ENCODE measurements around the gene NFKB2. TPM values are rescaled to one million over a fixed set of nuclear protein-coding genes. Genes with fewer than 3 reads are reported as not detected.
A peak's percentile ranks its signal among the peaks of the same experiment; 100 is the strongest.

The NFKB2 gene
- total RNA-seq, 1 donor from 2014 or later = 6.8 TPM

GRCh38 chr10:102410429-102411073 is 15.0 kb downstream of the NFKB2 start:
- FAIRE-seq = no peak
- no peak for TF ChIP-seq CTCF (IDR thresholded peaks at IDR 0.05; ENCODE audit: insufficient read depth, low read length, severe bottlenecking)
- peak overlapping the region; percentile 14 for H3K4me3 ChIP-seq (ENCODE audit: low read depth, low read length)
- H3K36me3 ChIP-seq (ENCODE audit: control insufficient read depth, insufficient read depth, low read length) = no peaks in the 10 kb centered on the region
- DNase-seq (ENCODE audit: low read depth) = no peak
- H3K27me3 ChIP-seq (ENCODE audit: control insufficient read depth, insufficient read depth, low read length) = peaks cover 39% of the 10 kb centered on the region

- FAIRE-seq (peak; percentile 79), DNase-seq (ENCODE audit: low read depth) (no peak)
- Histone ChIP-seq H3K27me3 (ENCODE audit: control insufficient read depth, insufficient read depth, low read length) (peaks cover 39% of the 10 kb centered on the region), H3K4me3 (ENCODE audit: low read depth, low read length) (no peak overlapping the region), H3K36me3 (ENCODE audit: control insufficient read depth, insufficient read depth, low read length) (no peaks in the 10 kb centered on the region)
- no peak for TF ChIP-seq CTCF (IDR thresholded peaks at IDR 0.05; ENCODE audit: insufficient read depth, low read length, severe bottlenecking)
These were observed 16.1 kb downstream of the NFKB2 start for GRCh38 chr10:102411341-102412255.

GRCh38 chr10:102412293-102412692 is 16.8 kb downstream of the NFKB2 start:
- no peak for DNase-seq (ENCODE audit: low read depth)
- Histone ChIP-seq H3K27me3 (ENCODE audit: control insufficient read depth, insufficient read depth, low read length) (peaks cover 39% of the 10 kb centered on the region), H3K4me3 (ENCODE audit: low read depth, low read length) (no peak overlapping the region), H3K36me3 (ENCODE audit: control insufficient read depth, insufficient read depth, low read length) (no peaks in the 10 kb centered on the region)
- no peak for FAIRE-seq
- no peak for TF ChIP-seq CTCF (IDR thresholded peaks at IDR 0.05; ENCODE audit: insufficient read depth, low read length, severe bottlenecking)

- no peak for TF ChIP-seq CTCF (IDR thresholded peaks at IDR 0.05; ENCODE audit: insufficient read depth, low read length, severe bottlenecking)
- no peak for FAIRE-seq
- peak; percentile 32 for DNase-seq (ENCODE audit: low read depth)
- H3K4me3 ChIP-seq (ENCODE audit: low read depth, low read length) = no peak overlapping the region
- H3K27me3 ChIP-seq (ENCODE audit: control insufficient read depth, insufficient read depth, low read length) = peaks cover 36% of the 10 kb centered on the region
- no peaks in the 10 kb centered on the region for H3K36me3 ChIP-seq (ENCODE audit: control insufficient read depth, insufficient read depth, low read length)
These were observed 17.7 kb downstream of the NFKB2 start for GRCh38 chr10:102413053-102413705.

- peaks cover 33% of the 10 kb centered on the region for H3K27me3 ChIP-seq (ENCODE audit: control insufficient read depth, insufficient read depth, low read length)
- TF ChIP-seq CTCF (IDR thresholded peaks at IDR 0.05; ENCODE audit: insufficient read depth, low read length, severe bottlenecking) = no peak
- DNase-seq (ENCODE audit: low read depth) (no peak), FAIRE-seq (no peak)
- H3K36me3 ChIP-seq (ENCODE audit: control insufficient read depth, insufficient read depth, low read length) = no peaks in the 10 kb centered on the region
- H3K4me3 ChIP-seq (ENCODE audit: low read depth, low read length) = no peak overlapping the region
These were observed 18.5 kb downstream of the NFKB2 start for GRCh38 chr10:102413806-102414561.

All from bronchial epithelial cell (primary cell).